ENCODE data around the gene HIC1. TPM values are rescaled to one million over a fixed set of nuclear protein-coding genes. Genes with fewer than 3 reads are reported as not detected.

HIC1 gene
- total RNA-seq, 1 donor from 2014 or later = 97.9 TPM

GRCh38 chr17:2107050-2107449 lies 52.1 kb downstream of the HIC1 start:
- TF ChIP-seq CTCF (IDR thresholded peaks at IDR 0.05; ENCODE audit: unreplicated experiment) = no peak
- H3K36me3 Mint-ChIP-seq = peaks cover 8% of the 10 kb centered on the region
- H3K9me3 Mint-ChIP-seq = no peaks in the 10 kb centered on the region
- peak overlapping the region; percentile 65 for H3K27ac Mint-ChIP-seq
- no peaks in the 10 kb centered on the region for H3K27me3 Mint-ChIP-seq (ENCODE audit: low read depth)
- no peak overlapping the region for H3K4me3 Mint-ChIP-seq
- H3K4me1 Mint-ChIP-seq = peaks cover 53% of the 10 kb centered on the region
- no peak for DNase-seq (ENCODE audit: low spot score in 2 of 2, unreplicated experiment in 2 of 2)

GRCh38 chr17:2107506-2107905 lies 52.6 kb downstream of the HIC1 start:
- Mint-ChIP-seq H3K27me3 (ENCODE audit: low read depth) (no peaks in the 10 kb centered on the region), H3K36me3 (peaks cover 8% of the 10 kb centered on the region), H3K9me3 (no peaks in the 10 kb centered on the region), H3K4me1 (peaks cover 53% of the 10 kb centered on the region), H3K4me3 (no peak overlapping the region), H3K27ac (peak overlapping the region; percentile 65)
- TF ChIP-seq CTCF (IDR thresholded peaks at IDR 0.05; ENCODE audit: unreplicated experiment) = no peak
- no peak for DNase-seq (ENCODE audit: low spot score in 2 of 2, unreplicated experiment in 2 of 2)

GRCh38 chr17:2108170-2108569 lies 53.3 kb downstream of the HIC1 start:
- Mint-ChIP-seq H3K4me1 (peaks cover 49% of the 10 kb centered on the region), H3K27me3 (ENCODE audit: low read depth) (no peaks in the 10 kb centered on the region), H3K4me3 (no peak overlapping the region), H3K9me3 (no peaks in the 10 kb centered on the region), H3K36me3 (peaks cover 5% of the 10 kb centered on the region), H3K27ac (no peak overlapping the region)
- no peak for DNase-seq (ENCODE audit: low spot score in 2 of 2, unreplicated experiment in 2 of 2)
- TF ChIP-seq CTCF (IDR thresholded peaks at IDR 0.05; ENCODE audit: unreplicated experiment) = no peak

- DNase-seq (ENCODE audit: low spot score in 2 of 2, unreplicated experiment in 2 of 2) = no peak
- H3K27me3 Mint-ChIP-seq (ENCODE audit: low read depth) = no peaks in the 10 kb centered on the region
- H3K9me3 Mint-ChIP-seq = no peaks in the 10 kb centered on the region
- H3K4me3 Mint-ChIP-seq = no peak overlapping the region
- H3K27ac Mint-ChIP-seq = peak overlapping the region; percentile 80
- no peak for TF ChIP-seq CTCF (IDR thresholded peaks at IDR 0.05; ENCODE audit: unreplicated experiment)
- peaks cover 47% of the 10 kb centered on the region for H3K4me1 Mint-ChIP-seq
- H3K36me3 Mint-ChIP-seq = no peaks in the 10 kb centered on the region
These were observed 55.5 kb downstream of the HIC1 start for GRCh38 chr17:2110436-2110835.

- Mint-ChIP-seq H3K4me1 (peaks cover 36% of the 10 kb centered on the region), H3K27ac (peak overlapping the region; percentile 80), H3K36me3 (peaks cover 2% of the 10 kb centered on the region), H3K9me3 (peaks cover 1% of the 10 kb centered on the region), H3K4me3 (no peak overlapping the region), H3K27me3 (ENCODE audit: low read depth) (no peaks in the 10 kb centered on the region)
- TF ChIP-seq CTCF (IDR thresholded peaks at IDR 0.05; ENCODE audit: unreplicated experiment) = no peak
- no peak for DNase-seq (ENCODE audit: low spot score in 2 of 2, unreplicated experiment in 2 of 2)
These were observed 56.8 kb downstream of the HIC1 start for GRCh38 chr17:2111691-2112090.

Small RNAs within 50 kb of the gene (microRNA-seq; reads per million reads assigned to microRNA genes)
- gene MIR132 (1,002 reads per million, percentile 80 among the genes with 10 or more reads in this experiment), gene MIR212 (31.7 reads per million, percentile 51 among the genes with 10 or more reads in this experiment)

Other genes with a start within 250 kb of the HIC1 start
- gene SMYD4, start 225.2 kb upstream of the HIC1 start, total RNA-seq = 21.9 to 24.9 TPM (median 24.5 TPM) in 3 replicates
- 91.2 to 98.0 TPM (median 94.2 TPM) in 3 replicates for gene RPA1, start 225.1 kb upstream of the HIC1 start, total RNA-seq
- gene RTN4RL1, start 29.8 kb upstream of the HIC1 start, total RNA-seq = 0.20 to 0.23 TPM (median 0.22 TPM) in 3 replicates
- 63.8 to 74.5 TPM (median 71.2 TPM) in 3 replicates for gene DPH1, start 24.9 kb upstream of the HIC1 start, total RNA-seq
- 17.3 to 24.8 TPM (median 24.5 TPM) in 3 replicates for gene OVCA2, start 13.1 kb upstream of the HIC1 start, total RNA-seq
- gene SMG6, start 248.7 kb downstream of the HIC1 start, total RNA-seq = 55.4 to 58.3 TPM (median 58.3 TPM) in 3 replicates
- 13.4 to 17.6 TPM (median 16.0 TPM) in 3 replicates for gene SRR, start 248.8 kb downstream of the HIC1 start, total RNA-seq